Activated CD8-positive, alpha-beta memory T cell treated with anti-CD3 and anti-CD28 coated beads, Interleukin-2, amount 50 U/mL, for 4 hours (primary cell): ENCODE results near the gene ATP2B3.

Source experiments
- DNase-seq: peaks from one replicate; pipeline ENCODE4 v3.0.0-alpha.2; 2020

Gene ATP2B3

GRCh38 chrX:153490217-153490930, 27.1 kb upstream of the ATP2B3 start:
- no peak for DNase-seq

- DNase-seq = no peak
Measured at GRCh38 chrX:153491351-153491914, 26.0 kb upstream of the ATP2B3 start.

GRCh38 chrX:153491918-153492317, 25.5 kb upstream of the ATP2B3 start:
- DNase-seq = no peak

- no peak for DNase-seq
Measured at GRCh38 chrX:153492543-153492942, 24.9 kb upstream of the ATP2B3 start.

- DNase-seq = no peak
Measured at GRCh38 chrX:153493085-153493484, 24.4 kb upstream of the ATP2B3 start.

GRCh38 chrX:153494061-153494460, 23.4 kb upstream of the ATP2B3 start:
- DNase-seq = no peak

GRCh38 chrX:153494541-153495361, 22.7 kb upstream of the ATP2B3 start, which contains the start of gene BGN:
TSS of gene BGN (plus strand) at chrX:153494980. CDS start at chrX:153504632, 9,652 bp downstream.
- DNase-seq = no peak

- DNase-seq = no peak
Measured at GRCh38 chrX:153495362-153495751, 22.1 kb upstream of the ATP2B3 start.

GRCh38 chrX:153495903-153496589, 21.4 kb upstream of the ATP2B3 start:
- DNase-seq = no peak

- no peak for DNase-seq
Measured at GRCh38 chrX:153496590-153496959, 20.9 kb upstream of the ATP2B3 start.

- no peak for DNase-seq
Measured at GRCh38 chrX:153498453-153498852, 19.0 kb upstream of the ATP2B3 start.

GRCh38 chrX:153499341-153499740, 18.1 kb upstream of the ATP2B3 start:
- DNase-seq = no peak

- no peak for DNase-seq
Measured at GRCh38 chrX:153499876-153500275, 17.6 kb upstream of the ATP2B3 start.

GRCh38 chrX:153500676-153501280, 16.7 kb upstream of the ATP2B3 start:
- no peak for DNase-seq

- no peak for DNase-seq
Measured at GRCh38 chrX:153501530-153501929, 15.9 kb upstream of the ATP2B3 start.

GRCh38 chrX:153502131-153502530, 15.3 kb upstream of the ATP2B3 start:
- DNase-seq = no peak

- no peak for DNase-seq
Measured at GRCh38 chrX:153502796-153503195, 14.6 kb upstream of the ATP2B3 start.

- no peak for DNase-seq
Measured at GRCh38 chrX:153504445-153505016, 12.9 kb upstream of the ATP2B3 start.

GRCh38 chrX:153505361-153505760, 12.1 kb upstream of the ATP2B3 start:
- DNase-seq = no peak

- peak; percentile 86 for DNase-seq
Measured at GRCh38 chrX:153507484-153508178, 9.8 kb upstream of the ATP2B3 start.

- no peak for DNase-seq
Measured at GRCh38 chrX:153509592-153509991, 7.8 kb upstream of the ATP2B3 start.

GRCh38 chrX:153510383-153510782, 7.1 kb upstream of the ATP2B3 start:
- no peak for DNase-seq
